ENCODE results near the gene C1GALT1C1.

DNA sequence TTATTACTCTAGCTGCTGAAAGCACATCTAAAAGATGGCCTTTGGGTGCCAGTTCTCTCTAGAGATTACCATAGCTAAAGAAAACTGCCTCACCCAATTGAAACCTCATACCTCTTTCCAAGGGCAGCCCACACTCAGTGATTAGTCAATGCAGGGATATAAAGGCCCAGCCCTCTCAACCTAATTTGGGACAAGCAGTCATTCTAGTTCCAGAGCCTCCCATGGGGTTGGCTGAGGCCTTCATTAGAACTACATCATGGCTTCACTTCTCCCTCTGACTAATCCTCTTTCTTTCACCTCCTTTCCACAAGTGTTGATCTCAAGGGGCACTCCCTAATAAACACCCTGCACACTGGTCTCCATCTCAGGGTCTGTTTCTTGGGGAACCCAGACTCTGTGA, 38.5 kb upstream of the C1GALT1C1 start:
- no peak for TF ChIP-seq CTCF (IDR thresholded peaks at IDR 0.05; ENCODE audit: low read length)
- no peak for TF ChIP-seq EZH2 (IDR thresholded peaks at IDR 0.05; ENCODE audit: borderline replicate concordance, low read length)
